HCT116 (cell line): ENCODE data around the gene ZNF521. TPM values are rescaled to one million over a fixed set of nuclear protein-coding genes. Genes with fewer than 3 reads are reported as not detected.

Experiments
- ATAC-seq: fragments of 200-7000 bp; cut with Tn5 transposase; 2 replicates; pipeline ENCODE4 v1.9.1; 2020; ENCODE audit warnings: mild to moderate bottlenecking, moderate library complexity
- BruUV-seq: library from RNA; stranded (reverse); fragments of 400-500 nt; replicated peaks from 2 replicates; lab custom pipeline; 2021; lab: Mats Ljungman, UMichigan
- CTCF ChIA-PET: fragments of 300-600 bp; sonication (Branson Sonifier 250); formaldehyde crosslinking; loops from one replicate; lab custom pipeline; 2021; ENCODE audit warnings: antibody characterized with exemption; lab: Charles Lee
- POLR2A ChIA-PET: fragments of 300-600, 350-600 bp; sonication (Branson Sonifier 250); formaldehyde crosslinking; loops from one replicate; lab custom pipeline; 2021; ENCODE audit warnings: antibody characterized with exemption; lab: Charles Lee
- RAD21 ChIA-PET, 2 experiments: fragments of 300-600 bp; sonication (Branson Sonifier 250); formaldehyde crosslinking; loops; one replicate each; lab custom pipeline; 2023; ENCODE audit warnings: low total read pairs in 2 of 2; ENCODE audit not compliant: uncharacterized antibody in 2 of 2, unreplicated experiment in 2 of 2, low non-redundant PET in 1 of 2; lab: Charles Lee
- DNase-seq: peaks from one replicate; pipeline ENCODE4 v3.0.0-alpha.2; 2010; ENCODE audit warnings: low read depth, low spot score
- H2AFZ ChIP-seq: fragments of 200-600 bp; shearing (Covaris generic), sonication (generic); 2 replicates; pipeline ENCODE4 v1.6.1; 2017; ENCODE audit warnings: low read depth, mixed run types, mixed read lengths, antibody characterized with exemption, low read length; ENCODE audit not compliant: poor library complexity, severe bottlenecking
- H3K27ac ChIP-seq: 2 replicates; pipeline ENCODE4 v1.5.1; 2012; ENCODE audit warnings: low read depth, low read length
- H3K27me3 ChIP-seq: fragments of 200-600 bp; sonication (generic); 2 replicates; pipeline ENCODE4 v1.6.1; 2016; ENCODE audit warnings: mixed run types, low read length, mixed read lengths; ENCODE audit not compliant: insufficient read depth
- H3K36me3 ChIP-seq, 2 experiments: fragments of 200-500 bp in 1 of 2; fragments of 200-600 bp in 1 of 2; sonication (Bioruptor generic) in 1 of 2; sonication (generic) in 1 of 2; 2 replicates each; pipeline versions ENCODE4 v1.5.1 to v1.6.1; 2014 to 2016; ENCODE audit warnings: low read length in 2 of 2, inconsistent platforms in 1 of 2, mixed read lengths in 1 of 2, mixed run types in 1 of 2; ENCODE audit not compliant: insufficient read depth in 2 of 2, control insufficient read depth in 1 of 2
- H3K4me1 ChIP-seq, 2 experiments: fragments of 200-600 bp in 1 of 2; sonication (generic) in 1 of 2; 2 replicates each; pipeline versions ENCODE4 v1.5.1 to v1.6.1; 2012 to 2017; ENCODE audit warnings: low read length in 2 of 2, inconsistent platforms in 1 of 2, mild to moderate bottlenecking in 1 of 2, mixed read lengths in 1 of 2, mixed run types in 1 of 2, moderate library complexity in 1 of 2; ENCODE audit not compliant: insufficient read depth in 2 of 2, control insufficient read depth in 1 of 2
- H3K4me2 ChIP-seq: fragments of 200-600 bp; sonication (generic); 2 replicates; pipeline ENCODE4 v1.6.1; 2017; ENCODE audit warnings: mixed run types, low read length, mixed read lengths
- H3K4me3 ChIP-seq, 2 experiments: fragments of 200-600 bp in 1 of 2; sonication (generic) in 1 of 2; replicated peaks in 1 of 2; 2 replicates each; pipeline ENCODE4 v1.5.1; 2011 to 2016; ENCODE audit warnings: low read length in 2 of 2, control low read depth in 1 of 2, low read depth in 1 of 2, mild to moderate bottlenecking in 1 of 2, mixed read lengths in 1 of 2, mixed run types in 1 of 2
- H3K79me2 ChIP-seq: fragments of 200-600 bp; sonication (generic); 2 replicates; pipeline ENCODE4 v1.6.1; 2017; ENCODE audit warnings: mild to moderate bottlenecking, mixed run types, low read length, moderate library complexity, mixed read lengths; ENCODE audit not compliant: insufficient read depth
- H3K9ac ChIP-seq: fragments of 200-600 bp; sonication (generic); 2 replicates; pipeline ENCODE4 v1.6.1; 2016; ENCODE audit warnings: low read length, mixed read lengths
- H3K9me2 ChIP-seq: fragments of 200-600 bp; sonication (generic), shearing (Covaris generic); 2 replicates; pipeline ENCODE4 v1.6.1; 2017; ENCODE audit warnings: mixed run types, mild to moderate bottlenecking, moderate library complexity; ENCODE audit not compliant: insufficient read depth
- H3K9me3 ChIP-seq, 2 experiments: fragments of 200-500 bp in 1 of 2; fragments of 200-600 bp in 1 of 2; sonication (Bioruptor generic) in 1 of 2; sonication (generic) in 1 of 2; 2 replicates each; pipeline ENCODE4 v1.6.1; 2014 to 2017; ENCODE audit warnings: low read length in 2 of 2, mixed read lengths in 2 of 2, inconsistent platforms in 1 of 2, low read depth in 1 of 2, mild to moderate bottlenecking in 1 of 2, mixed run types in 1 of 2, moderate library complexity in 1 of 2; ENCODE audit not compliant: control insufficient read depth in 1 of 2, insufficient read depth in 1 of 2
- H4K20me1 ChIP-seq: fragments of 200-600 bp; sonication (generic), shearing (Covaris generic); 2 replicates; pipeline ENCODE4 v1.6.1; 2017; ENCODE audit warnings: mixed run types, mild to moderate bottlenecking, moderate library complexity; ENCODE audit not compliant: insufficient read depth
- ATF3 ChIP-seq: IDR thresholded peaks from 2 replicates; pipeline ENCODE4 v1.6.1; 2012
- CBX3 ChIP-seq: IDR thresholded peaks from 2 replicates; pipeline ENCODE4 v1.6.1; 2012; ENCODE audit warnings: low read depth
- CTCF ChIP-seq, 3 experiments: fragments of 200-600 bp in 1 of 3; sonication (generic) in 1 of 3; IDR thresholded peaks in 2 of 3; conservative IDR thresholded peaks in 1 of 3; 2 replicates each; pipeline ENCODE4 v1.5.1; 2012 to 2017; ENCODE audit warnings: low read depth in 2 of 3, low read length in 2 of 3, antibody characterized with exemption in 1 of 3, borderline replicate concordance in 1 of 3, control low read depth in 1 of 3, mild to moderate bottlenecking in 1 of 3, mixed read lengths in 1 of 3, mixed run types in 1 of 3, moderate library complexity in 1 of 3; ENCODE audit not compliant: insufficient read depth in 1 of 3
- EGR1 ChIP-seq: IDR thresholded peaks from 2 replicates; pipeline ENCODE4 v1.6.1; 2012; ENCODE audit warnings: low read depth
- ELF1 ChIP-seq: IDR thresholded peaks from 2 replicates; pipeline ENCODE4 v1.6.1; 2012; ENCODE audit warnings: low read depth, borderline replicate concordance
- FOSL1 ChIP-seq: IDR thresholded peaks from 2 replicates; pipeline ENCODE4 v1.6.1; 2012; ENCODE audit warnings: low read depth
- MAX ChIP-seq: IDR thresholded peaks from 2 replicates; pipeline ENCODE4 v1.6.1; 2012
- POLR2A ChIP-seq: IDR thresholded peaks from 2 replicates; pipeline ENCODE4 v1.7.0; 2011; ENCODE audit warnings: borderline replicate concordance; ENCODE audit not compliant: insufficient read depth, insufficient read length; ENCODE audit errors: extremely low read depth
- POLR2AphosphoS5 ChIP-seq: IDR thresholded peaks from 2 replicates; pipeline ENCODE4 v1.6.1; 2011; ENCODE audit warnings: mild to moderate bottlenecking, low read depth, low read length, moderate library complexity
- RAD21 ChIP-seq: IDR thresholded peaks from 2 replicates; pipeline ENCODE4 v1.6.1; 2012; ENCODE audit warnings: low read depth, mild to moderate bottlenecking
- REST ChIP-seq: IDR thresholded peaks from 2 replicates; pipeline ENCODE4 v1.6.1; 2012; ENCODE audit warnings: low read depth
- SIN3A ChIP-seq: IDR thresholded peaks from 2 replicates; pipeline ENCODE4 v1.6.1; 2012; ENCODE audit warnings: low read depth
- SRF ChIP-seq: IDR thresholded peaks from 2 replicates; pipeline ENCODE4 v1.6.1; 2012; ENCODE audit warnings: low read depth
- ZNF274 ChIP-seq: fragments of 200-500 bp; sonication (Bioruptor generic); IDR thresholded peaks from 2 replicates; pipeline ENCODE4 v1.6.1; 2014; ENCODE audit warnings: mild to moderate bottlenecking, low read depth, low read length, inconsistent platforms
- intact Hi-C: fragments of 100-400 bp; cut with micrococcal nuclease; formaldehyde crosslinking; loops from 2 replicates; pipeline ENCODE4 v1.10.0; 2022
- total RNA-seq: library from RNA; stranded (reverse); gene quantifications from one replicate; pipeline ENCODE4 v1.2.1, GENCODE V29; 2021; ENCODE audit not compliant: unreplicated experiment

ZNF521 gene
- total RNA-seq, 1 experiment from 2014 or later, result 0.10 TPM

GRCh38 chr18:25365242-25365641, 13.3 kb upstream of the ZNF521 start:
- intact Hi-C loops, result no loop called here
- no peak for ATAC-seq
- TF ChIP-seq RAD21, result no peak
- TF ChIP-seq ELF1, result no peak
- no peak for TF ChIP-seq CBX3
- no peak for TF ChIP-seq CTCF (IDR thresholded peaks at IDR 0.05 in 2 of 3, conservative IDR thresholded peaks at IDR 0.05 in 1 of 3; ENCODE audit: borderline replicate concordance in 1 of 3, insufficient read depth in 1 of 3, low read depth in 2 of 3, low read length in 2 of 3)
- no peak for TF ChIP-seq POLR2A
- no peak for TF ChIP-seq FOSL1
- TF ChIP-seq MAX, result no peak
- no peak for TF ChIP-seq ZNF274
- no peak for TF ChIP-seq SRF
- no peak for TF ChIP-seq SIN3A
- TF ChIP-seq POLR2AphosphoS5, result no peak
- TF ChIP-seq EGR1, result no peak
- no peak for TF ChIP-seq ATF3
- no peak for TF ChIP-seq REST
- Histone ChIP-seq H3K9me2 (no peaks in the 10 kb centered on the region), H3K9me3 (no peaks in the 10 kb centered on the region), H4K20me1 (no peaks in the 10 kb centered on the region), H3K9ac (no peak overlapping the region), H3K27ac (no peak overlapping the region), H3K27me3 (no peaks in the 10 kb centered on the region), H3K4me1 (no peaks in the 10 kb centered on the region), H3K79me2 (no peaks in the 10 kb centered on the region), H2AFZ (no peak overlapping the region), H3K4me2 (no peak overlapping the region), H3K36me3 (no peaks in the 10 kb centered on the region), H3K4me3 (no peak overlapping the region)
- ChIA-PET POLR2A (no interaction called here), RAD21 (no interaction called here), CTCF (no interaction called here)
- DNase-seq, result no peak
- no TSS peak for BruUV-seq
